GM21390 (cell line): ENCODE results near the gene TLK2.
A peak's percentile ranks its signal among the peaks of the same experiment; 100 is the strongest.
"Not testable (repeated sequence)": the region's sequence is repeated elsewhere in the genome, so short reads cannot be mapped to it uniquely, and the experiment has no call there.

ENCODE experiments used
- ATAC-seq: cut with Tn5 transposase; IDR thresholded peaks from one replicate; pipeline ENCODE4 v1.9.1; 2021; ENCODE audit not compliant: unreplicated experiment

The TLK2 gene

DNA sequence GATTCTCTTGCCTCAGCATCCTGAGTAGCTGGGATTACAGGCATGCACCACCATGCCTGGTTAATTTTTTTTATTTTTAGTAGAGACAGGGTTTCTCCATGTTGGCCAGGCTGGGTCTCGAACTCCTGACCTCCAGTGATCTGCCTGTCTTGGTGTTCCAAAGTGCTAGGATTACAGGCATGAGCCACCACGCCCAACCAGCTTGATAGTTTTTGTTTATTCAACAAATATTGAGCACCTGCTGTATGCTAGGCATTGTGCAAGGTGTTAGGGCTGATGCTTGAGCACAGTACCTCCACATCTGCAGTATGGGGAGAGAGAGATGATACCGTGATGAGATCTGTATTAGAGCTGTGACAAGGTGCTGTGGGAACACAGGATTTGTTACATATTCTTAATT lies 3.9 kb downstream of the TLK2 start:
- ATAC-seq, result not testable (repeated sequence)

DNA sequence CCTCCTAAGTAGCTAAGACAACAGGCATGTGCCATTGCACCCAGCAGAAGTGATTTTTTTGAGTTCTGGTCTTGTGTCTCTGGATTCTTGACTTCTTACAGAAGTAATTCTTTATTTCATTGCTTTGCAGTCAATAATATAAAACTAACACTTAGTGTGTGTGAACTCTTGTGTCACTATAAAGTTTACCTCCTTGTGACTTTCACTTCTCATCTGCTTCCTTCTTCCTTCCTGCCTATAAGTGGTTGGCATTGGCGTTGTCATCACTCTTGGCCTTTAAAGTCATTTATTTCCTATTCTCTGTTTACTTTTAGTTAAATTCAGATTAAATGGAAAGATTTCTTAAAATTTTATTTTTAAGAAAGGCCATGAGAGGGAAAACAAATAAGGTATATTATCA lies 12.4 kb downstream of the TLK2 start:
- ATAC-seq, result not testable (repeated sequence)

DNA sequence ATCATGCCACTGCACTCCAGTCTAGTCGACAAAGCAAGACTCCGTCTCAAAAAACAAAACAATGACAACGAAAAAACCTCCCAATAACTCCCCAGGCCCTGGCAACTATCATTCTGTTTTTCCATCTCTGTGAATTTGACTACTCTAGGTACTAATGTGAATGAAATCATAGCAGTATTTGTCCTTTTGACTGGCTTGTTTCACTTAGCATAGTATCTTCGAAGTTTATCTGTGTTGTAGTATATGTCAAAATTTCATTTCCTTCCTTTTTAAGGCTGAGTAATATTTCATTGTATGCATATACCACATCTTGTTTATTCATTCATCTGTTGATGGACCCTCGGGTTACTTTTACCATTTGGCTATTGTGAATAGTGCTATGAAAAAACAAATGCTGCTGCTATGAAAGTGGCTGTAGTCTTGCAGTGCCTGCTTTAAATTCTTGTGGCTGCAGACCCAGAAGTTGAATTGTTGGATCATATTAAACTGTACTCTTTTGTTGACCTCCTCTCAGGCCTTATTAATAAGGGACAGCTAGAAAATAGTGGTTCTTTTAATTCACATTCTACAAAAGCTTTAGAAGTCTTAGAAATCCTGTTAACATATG lies 14.5 kb downstream of the TLK2 start:
- not testable (repeated sequence) for ATAC-seq

GRCh38 chr17:62494073-62494472 lies 15.4 kb downstream of the TLK2 start:
- not testable (repeated sequence) for ATAC-seq

GRCh38 chr17:62496344-62496743 lies 17.7 kb downstream of the TLK2 start:
- ATAC-seq, result not testable (repeated sequence)

GRCh38 chr17:62498796-62499195 lies 20.2 kb downstream of the TLK2 start:
- ATAC-seq, result not testable (repeated sequence)

- ATAC-seq, result not testable (repeated sequence)
Observed at GRCh38 chr17:62500463-62500862, 21.8 kb downstream of the TLK2 start.

DNA sequence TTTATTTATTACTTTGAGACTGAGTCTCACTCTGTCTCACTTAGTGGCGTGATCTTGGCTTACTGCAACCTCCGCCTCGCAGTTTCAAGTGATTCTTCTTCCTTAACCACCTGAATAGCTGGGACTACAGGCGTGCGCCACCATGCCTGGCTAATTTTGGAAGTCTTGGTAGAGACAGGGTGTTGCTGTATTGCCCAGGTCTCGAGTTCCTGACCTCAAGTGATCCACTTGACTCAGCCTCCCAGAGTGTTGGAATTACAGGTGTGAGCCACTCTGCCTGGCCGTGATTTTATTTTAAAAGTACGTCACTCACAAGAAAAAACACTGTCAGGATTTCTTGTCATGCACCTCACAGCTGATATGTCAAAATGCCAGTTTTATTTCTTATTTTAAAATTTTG lies 26.2 kb downstream of the TLK2 start:
- not testable (repeated sequence) for ATAC-seq

GRCh38 chr17:62507191-62507836 lies 28.7 kb downstream of the TLK2 start:
- not testable (repeated sequence) for ATAC-seq

- ATAC-seq, result not testable (repeated sequence)
Observed at GRCh38 chr17:62510247-62510819, 31.7 kb downstream of the TLK2 start.

DNA sequence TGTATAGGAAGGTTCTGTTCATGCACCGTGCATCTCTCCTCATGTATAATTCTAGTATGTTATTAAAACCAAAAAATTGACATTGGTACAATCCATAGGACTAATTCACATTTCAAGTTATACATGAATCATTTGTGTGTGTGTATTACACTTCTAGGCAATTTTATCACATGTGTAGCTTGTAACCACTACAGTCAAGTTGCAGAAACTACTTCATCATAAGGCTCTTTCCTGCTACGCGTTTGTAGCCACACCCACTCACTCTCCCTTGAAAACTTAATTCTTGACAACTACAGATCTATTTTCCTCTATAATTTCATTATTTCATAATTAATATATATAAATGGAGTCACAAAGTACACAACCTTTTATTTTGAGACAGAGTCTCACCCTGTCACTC lies 32.4 kb downstream of the TLK2 start:
- not testable (repeated sequence) for ATAC-seq

GRCh38 chr17:62516376-62516775 lies 37.8 kb downstream of the TLK2 start:
- ATAC-seq, result not testable (repeated sequence)

DNA sequence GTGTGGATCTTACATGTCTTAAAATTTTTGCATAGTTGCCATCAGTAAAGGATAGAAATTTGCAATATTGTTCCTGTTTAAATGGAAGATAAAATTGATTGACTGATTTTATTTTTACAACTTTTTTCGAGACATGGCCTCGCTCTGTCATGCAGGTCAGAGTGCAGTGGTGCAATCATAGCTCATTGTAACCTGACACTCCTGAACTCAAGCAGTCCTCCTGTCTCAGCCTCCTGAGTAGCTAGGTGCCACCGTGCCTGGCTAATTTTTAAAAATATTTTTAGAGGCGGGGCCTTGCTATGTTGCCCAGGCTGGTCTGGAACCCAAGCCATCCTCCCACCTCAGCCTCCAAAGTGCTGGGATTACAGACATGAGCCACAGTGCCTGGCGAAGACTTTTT lies 42.7 kb downstream of the TLK2 start:
- not testable (repeated sequence) for ATAC-seq

DNA sequence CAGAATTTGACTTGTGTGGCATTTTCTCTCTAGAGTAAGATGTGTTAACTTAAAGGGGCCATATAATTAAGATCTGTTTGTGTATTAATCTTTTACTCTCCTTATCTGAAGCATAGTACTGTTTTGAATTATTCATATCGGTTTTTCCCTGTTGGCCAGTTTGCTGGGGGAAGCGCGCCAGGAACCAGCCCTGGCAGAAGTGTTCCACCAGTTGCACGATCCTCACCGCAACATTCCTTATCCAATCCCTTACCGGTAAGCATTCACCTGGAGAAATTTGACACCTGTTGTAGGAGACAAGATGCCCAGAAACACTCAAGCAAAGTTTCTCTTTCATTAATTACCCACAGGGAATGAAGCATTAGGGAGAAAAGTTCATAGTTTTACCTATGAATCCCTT lies 45.5 kb downstream of the TLK2 start:
- not testable (repeated sequence) for ATAC-seq

GRCh38 chr17:62525317-62525716 lies 46.7 kb downstream of the TLK2 start:
- ATAC-seq, result not testable (repeated sequence)

- not testable (repeated sequence) for ATAC-seq
Observed at GRCh38 chr17:62530936-62531335, 52.3 kb downstream of the TLK2 start.

GRCh38 chr17:62536557-62536956 lies 57.9 kb downstream of the TLK2 start:
- not testable (repeated sequence) for ATAC-seq

DNA sequence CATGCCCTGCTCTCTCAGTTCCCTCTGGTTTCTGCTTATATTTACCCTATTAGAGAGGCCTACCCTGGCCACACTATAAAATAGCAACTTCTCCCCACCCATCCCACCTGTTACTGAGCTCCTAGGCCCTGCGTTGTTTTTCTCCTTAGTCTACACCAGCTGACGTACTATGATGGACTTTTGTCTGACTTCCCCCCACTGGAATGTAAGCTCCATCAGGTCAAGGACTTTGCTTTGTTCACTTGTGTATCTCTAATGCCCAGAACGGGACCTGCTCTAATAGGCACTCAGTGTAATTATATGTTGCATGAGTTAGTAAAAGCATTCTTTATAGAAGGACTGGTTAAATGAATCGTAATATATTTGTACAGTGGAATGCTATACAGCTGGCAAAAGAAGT lies 62.4 kb downstream of the TLK2 start:
- ATAC-seq, result not testable (repeated sequence)

DNA sequence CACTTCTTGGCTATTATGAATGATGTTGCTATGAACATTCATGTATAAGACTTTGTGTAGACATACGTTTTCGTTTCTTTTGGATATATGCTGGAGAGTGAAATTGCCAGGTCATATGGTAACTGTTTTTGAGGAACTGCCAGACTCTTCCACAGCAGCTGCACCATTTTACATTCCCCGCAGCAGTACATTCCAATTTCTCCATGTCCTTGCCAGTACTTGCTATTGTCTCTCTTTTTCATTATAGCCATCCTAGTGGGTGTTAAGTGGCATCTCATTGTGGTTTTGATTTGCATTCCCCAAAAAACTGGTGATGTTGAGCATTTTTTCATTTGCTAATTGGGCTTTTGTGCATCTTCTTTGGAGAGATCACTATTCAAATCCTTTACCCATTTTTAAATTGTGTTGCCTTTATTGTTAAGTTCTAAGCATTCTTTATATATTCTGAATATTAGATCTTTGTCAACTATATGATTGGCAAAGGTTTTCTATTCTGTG lies 64.7 kb downstream of the TLK2 start:
- ATAC-seq, result not testable (repeated sequence)

DNA sequence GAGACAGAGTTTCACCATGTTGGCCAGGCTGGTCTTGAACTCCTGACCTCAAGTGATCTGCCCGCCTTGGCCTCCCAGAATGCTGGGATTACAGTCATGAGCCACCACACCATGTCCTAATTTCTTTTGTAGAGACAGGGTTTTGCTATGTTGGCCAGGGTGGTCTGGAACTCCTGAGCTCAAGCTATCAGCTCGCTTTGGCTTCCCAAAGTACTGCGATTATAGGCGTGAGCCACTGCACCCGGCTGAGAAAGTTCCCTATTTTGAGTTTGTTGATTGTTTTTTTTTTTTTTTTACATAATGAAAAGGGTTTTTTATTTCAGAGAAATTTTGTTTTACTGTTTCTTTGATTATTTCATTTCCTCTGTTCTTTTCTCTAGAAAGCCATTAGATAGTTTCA lies 67.4 kb downstream of the TLK2 start:
- not testable (repeated sequence) for ATAC-seq

DNA sequence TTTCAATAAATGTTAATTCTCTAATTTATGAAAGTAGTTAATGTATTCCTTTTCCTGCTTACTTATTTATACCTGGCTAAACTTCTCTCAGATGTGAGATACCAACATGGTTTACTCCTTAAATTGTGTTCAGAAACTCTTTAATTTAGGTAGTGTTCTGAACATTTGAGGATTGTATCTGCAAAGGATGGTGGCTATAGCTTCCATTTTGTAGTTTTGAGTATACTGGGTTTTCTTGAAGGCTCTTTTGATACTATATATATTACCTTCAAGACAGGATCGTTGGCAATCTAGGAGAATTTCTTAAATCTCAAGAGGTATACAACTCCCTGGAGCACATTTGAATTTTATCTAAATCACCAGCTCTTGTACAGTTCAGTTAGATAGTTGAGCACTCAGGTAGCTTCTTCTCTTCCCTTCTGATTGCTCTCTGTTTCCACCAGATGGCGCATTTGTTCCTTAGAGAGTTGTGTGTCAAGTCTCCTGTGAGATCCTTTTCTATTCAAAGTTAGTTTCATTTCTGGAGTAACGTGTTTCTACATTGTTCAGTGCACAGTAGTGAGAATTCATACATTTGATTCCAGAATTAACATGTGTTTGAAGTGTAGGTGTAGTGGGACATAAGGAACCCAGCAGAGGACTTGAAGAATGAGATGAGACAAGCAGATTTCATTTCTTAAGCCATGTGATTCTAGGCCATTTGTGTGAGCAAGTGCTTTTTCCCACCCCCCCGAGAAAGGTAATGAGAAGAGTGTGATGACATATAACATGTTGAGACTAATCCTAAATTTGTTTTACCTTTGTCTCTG lies 74.4 kb downstream of the TLK2 start:
- ATAC-seq, result peak; percentile 88
